C4-2B (cell line): ENCODE measurements around the gene LRRC36.

Experiments used
- ZFX ChIP-seq: fragments of 450-650 bp; IDR thresholded peaks from 2 replicates; pipeline ENCODE4 v1.6.1; 2017
- TF ChIP-seq, protein P1 (sequence below): fragments of 450-650 bp; conservative IDR thresholded peaks from 2 replicates; pipeline ENCODE4 v1.5.1; 2017; ENCODE audit warnings: mild to moderate bottlenecking

- TF ChIP-seq, protein P1, sequence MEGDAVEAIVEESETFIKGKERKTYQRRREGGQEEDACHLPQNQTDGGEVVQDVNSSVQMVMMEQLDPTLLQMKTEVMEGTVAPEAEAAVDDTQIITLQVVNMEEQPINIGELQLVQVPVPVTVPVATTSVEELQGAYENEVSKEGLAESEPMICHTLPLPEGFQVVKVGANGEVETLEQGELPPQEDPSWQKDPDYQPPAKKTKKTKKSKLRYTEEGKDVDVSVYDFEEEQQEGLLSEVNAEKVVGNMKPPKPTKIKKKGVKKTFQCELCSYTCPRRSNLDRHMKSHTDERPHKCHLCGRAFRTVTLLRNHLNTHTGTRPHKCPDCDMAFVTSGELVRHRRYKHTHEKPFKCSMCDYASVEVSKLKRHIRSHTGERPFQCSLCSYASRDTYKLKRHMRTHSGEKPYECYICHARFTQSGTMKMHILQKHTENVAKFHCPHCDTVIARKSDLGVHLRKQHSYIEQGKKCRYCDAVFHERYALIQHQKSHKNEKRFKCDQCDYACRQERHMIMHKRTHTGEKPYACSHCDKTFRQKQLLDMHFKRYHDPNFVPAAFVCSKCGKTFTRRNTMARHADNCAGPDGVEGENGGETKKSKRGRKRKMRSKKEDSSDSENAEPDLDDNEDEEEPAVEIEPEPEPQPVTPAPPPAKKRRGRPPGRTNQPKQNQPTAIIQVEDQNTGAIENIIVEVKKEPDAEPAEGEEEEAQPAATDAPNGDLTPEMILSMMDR = no peak
- no peak for TF ChIP-seq ZFX
Measured at GRCh38 chr16:67397036-67397801, 70.6 kb downstream of the LRRC36 start.
